G401.6 (cell line): Measurements from ENCODE around the gene ATP8A1.

Experiments used
- FAIRE-seq: peaks from 2 replicates; lab custom pipeline; 2012; peaks lifted over from hg19 to GRCh38; lab: Jason Lieb, UNC

Gene ATP8A1

DNA sequence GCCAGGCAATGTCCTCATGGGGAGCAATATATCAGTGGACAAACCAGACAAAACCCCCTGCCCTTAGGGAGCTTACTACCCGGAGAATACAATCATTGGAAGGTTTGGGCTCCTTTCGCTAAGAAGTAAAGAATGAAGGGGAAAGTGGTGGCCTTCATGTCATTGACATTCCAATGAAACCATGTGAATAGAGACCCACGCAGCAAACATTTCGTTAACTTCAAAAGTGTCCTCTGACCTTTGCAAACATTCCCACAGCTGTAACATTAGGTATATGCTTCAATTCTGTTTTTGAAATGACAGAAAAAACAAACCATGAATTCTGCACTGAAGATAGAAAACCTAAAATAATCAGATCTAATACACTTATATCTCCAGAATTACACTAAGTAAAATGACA is 7.0 kb downstream of the ATP8A1 start:
- FAIRE-seq = no peak

DNA sequence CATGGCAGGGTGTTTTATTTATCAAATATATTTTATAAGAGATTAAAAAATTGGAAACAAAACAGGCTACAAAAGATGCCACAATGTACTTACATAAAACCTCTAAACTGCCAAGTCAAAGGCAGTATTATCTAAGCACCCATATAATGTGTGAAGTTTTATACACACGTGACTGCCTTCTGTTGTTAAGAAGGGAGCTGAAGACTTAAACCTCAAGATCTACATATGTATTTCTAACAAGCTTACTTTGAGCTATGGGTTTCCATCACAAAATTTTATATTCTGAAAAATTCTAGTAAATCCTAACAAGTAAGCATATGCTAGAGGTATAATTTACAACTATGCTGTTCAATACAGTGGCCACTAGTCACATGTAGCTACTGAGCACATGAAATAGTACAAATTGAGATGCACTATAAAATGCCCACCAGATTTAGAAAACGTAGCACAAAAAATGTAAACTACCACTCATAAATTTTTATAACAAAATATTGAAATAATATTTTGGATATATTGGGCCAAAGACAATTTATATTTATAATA is 9.8 kb downstream of the ATP8A1 start:
- FAIRE-seq = no peak

DNA sequence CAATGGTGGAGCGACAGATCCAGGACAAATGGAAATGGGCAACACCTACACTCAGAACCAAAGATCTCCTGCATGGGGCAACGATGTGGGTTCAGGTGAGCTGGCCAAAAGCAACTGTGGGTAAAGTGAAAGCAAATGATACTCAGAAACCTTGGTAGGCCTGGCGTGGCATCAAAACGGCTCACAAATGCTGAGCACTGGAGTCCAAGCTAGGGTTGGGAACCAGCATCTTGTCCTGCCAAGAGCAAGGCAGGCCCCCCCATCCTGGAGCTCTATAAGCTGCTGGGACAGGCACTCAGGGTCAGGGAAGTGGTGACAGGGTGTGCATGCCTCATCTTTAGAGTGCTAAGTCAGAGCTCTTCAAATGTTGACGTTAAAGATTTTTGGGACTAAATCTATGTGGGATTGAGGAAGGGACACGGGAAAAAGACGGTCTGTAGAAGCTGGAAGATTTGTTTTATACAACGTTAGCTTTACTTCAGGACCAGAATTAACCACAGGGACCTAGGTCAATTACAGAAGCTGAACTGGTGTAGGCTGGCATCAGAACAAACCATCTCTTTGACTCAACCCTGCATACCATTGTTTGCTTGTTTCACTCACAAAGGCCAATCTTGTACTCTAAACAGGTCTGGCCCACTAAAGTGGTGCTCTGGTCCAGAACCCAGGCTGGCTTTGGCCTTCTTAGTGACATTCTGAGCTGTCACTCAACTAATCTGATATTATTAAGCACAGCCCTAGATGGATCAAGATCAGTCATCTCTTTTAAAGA is 10.7 kb downstream of the ATP8A1 start:
- no peak for FAIRE-seq

DNA sequence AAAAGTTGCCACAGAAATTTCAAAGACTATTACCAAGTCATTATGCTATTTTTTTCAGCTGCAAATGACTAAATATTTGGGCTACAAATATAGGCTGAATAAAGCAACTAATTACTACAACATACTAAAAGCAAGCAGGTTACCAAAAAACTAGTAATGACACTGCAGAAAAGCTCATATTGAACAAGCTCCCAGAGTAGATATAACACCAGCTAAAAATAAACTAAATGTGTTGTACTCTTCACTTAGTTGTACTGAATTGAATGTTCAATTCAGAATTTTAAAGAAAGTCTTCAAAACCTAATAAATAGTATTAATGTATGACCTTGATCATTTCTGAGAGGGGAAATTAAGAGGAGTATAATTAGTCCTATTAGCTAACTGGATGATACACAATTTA is 12.0 kb downstream of the ATP8A1 start:
- FAIRE-seq = no peak

DNA sequence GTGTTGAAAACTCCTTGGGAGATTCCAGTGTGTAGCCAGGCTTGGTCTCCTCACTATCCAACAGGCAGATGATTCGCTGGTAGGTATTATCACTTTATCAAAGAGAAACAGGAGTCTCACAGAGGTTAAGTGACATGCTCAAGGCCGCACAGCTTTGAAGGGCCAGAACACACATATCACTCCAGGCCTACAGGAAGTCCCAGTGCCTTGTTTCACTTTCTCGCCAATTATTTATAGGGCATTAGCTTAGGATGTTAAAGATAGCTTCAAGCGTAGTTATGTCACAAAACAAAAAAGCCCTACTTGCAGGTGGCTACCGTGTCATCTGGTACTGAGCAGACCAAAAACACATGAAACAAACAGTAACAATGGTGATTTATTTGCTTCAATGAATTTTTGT is 13.2 kb downstream of the ATP8A1 start:
- FAIRE-seq = no peak

DNA sequence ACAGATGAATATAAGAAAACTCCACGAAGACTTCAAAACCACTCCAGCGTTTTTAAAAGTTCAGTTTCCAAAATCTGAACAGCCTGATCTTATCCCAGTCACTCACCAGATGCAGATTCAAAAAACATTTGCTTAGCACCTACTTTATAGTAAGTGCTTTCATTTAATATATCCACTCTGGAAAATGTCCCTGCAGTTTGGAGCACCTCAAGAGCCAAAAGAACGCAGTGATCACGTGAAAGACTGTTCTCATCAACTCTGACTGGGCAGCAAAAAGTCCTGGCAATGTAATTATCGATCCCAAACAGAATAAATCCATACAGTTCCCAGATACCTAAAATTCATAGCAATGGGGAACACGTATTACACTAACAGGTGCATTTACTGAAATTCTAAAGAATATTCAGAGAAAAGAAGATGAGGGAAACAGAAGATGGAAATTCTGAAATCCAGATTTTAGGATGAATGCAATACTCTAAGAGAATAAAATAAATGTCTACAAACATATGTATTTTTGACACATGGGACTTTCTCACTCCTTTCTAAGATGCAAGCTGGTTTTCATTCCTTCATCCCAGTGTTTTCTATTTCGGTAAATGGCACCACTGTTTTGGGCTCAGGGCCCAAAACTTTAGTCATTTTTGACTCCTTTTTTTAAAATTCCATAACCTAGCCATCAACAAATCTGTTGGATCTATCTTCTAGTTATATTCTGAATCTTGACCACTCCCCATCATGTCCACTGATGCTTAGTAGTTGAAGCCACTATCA is 13.9 kb downstream of the ATP8A1 start:
- no peak for FAIRE-seq

DNA sequence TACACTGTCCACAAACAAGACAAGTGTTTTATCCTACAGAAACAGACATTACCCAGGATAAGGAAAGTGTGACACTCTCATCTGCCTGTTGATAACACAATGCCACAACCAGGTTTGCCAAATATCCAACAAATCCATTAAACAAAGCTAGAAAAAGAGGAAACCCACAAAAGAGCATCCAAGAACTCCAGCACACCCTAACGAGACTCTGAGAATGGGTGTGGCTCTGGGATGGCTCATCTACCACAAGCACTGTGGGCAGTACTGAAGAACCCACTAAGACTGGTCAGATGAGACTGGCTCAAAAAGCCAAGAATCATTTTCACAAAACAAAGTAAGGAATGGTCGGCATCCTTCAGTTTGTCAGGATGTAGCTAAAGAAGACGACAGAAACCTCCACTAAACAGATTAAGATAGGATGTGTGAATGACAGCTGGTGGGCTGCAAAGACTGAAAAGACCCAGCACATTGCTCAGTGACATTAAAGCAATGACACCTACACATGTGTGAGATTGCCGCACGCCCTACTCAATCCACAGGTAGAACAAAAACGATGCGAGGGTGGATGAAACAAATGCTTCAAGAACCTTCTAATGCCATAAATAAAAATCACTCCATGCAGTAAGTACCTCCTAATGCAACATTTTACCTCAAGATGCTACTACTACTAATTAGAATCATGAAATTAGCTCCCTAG is 14.7 kb downstream of the ATP8A1 start:
- no peak for FAIRE-seq

DNA sequence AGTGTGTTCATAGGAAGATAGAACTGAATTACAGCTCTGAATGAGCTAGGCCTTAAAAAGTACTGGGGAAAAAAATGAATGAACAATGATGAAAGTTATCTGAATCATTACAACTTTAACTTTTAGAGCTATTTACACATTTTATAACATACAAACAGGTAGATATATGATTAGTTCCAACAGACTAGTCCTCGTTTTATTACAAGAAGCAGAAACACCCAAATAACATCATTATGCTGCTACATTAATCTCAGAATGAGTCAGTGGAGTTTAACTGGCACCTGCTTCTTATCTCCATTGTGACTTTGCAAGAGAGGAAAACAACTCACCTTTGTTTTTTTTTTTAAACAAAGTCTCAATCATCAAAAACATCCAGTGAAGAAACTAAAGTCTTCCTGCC is 15.2 kb downstream of the ATP8A1 start:
- no peak for FAIRE-seq

DNA sequence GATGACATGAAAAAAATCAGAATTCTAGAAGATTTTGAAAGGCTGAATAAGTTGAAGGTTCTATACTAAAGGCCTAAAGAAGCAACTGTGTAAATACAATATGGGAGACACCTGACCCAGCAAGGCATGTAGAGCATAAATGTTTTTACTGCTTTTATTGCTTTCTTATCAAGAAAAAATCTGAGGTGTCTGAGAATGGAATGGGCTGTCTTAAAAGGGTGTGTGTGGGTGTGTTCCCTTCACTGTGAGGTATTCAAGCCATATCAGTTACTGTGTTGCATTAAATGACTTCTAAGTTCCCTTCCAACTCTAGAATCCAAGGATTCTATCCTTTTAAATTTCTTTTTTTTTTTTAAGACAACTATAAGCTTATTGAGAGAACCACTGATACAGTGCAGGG is 15.7 kb downstream of the ATP8A1 start:
- FAIRE-seq = no peak

DNA sequence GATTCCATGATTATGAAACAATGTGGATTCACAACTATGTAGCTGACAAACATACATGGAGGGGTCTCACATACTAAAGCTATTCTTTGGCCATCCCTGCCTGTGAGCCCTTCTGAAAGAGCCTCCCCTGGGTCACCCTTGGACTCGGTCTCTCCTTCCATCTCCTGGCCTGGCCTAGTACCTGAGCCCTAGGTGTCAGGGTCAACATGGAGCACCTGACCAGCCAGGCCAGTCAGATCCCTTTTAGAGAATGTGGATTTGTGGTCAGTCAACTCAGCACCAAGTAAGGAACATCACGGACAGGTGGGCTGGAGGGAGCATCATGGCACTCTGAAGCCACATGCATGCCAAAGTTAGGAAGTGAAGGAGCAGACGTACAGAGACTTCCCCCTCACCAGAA is 16.3 kb downstream of the ATP8A1 start:
- no peak for FAIRE-seq

DNA sequence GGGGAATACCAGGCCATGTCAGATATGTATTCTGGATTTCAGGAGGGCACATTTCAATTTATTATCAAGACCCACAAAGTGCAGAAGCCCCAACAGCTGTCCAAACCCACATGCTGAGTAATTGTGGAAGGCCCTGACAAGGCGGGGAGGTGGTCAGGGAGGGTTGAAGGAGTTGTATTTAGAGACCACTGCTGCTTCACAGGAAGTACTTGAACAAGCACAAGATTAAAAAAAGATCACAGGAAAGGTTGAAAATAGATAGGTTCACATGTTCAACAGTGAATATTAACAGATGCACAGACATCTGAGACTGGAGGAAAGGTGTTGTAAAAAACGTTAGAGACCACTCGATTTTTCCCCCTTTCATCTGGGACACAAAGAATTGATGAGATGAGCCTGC is 17.9 kb downstream of the ATP8A1 start:
- FAIRE-seq = no peak

DNA sequence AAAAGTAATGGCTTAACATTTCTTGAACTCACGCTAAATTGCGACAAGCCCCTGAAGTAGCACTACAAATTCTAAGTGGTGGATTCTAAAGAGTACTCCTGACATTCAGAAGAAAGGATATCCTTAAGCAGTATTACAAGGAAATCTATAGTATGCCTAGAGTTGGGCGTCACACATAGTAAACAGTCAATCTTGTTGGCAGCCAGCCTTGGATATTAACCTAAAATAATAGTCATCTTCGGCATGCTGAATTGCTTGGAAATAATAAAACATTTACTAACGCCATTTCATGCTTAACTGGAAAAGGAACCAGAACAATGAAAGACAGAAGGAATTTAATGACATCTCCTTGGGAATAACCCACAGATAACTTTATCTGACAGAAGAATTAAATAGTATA is 18.6 kb downstream of the ATP8A1 start:
- FAIRE-seq = no peak

DNA sequence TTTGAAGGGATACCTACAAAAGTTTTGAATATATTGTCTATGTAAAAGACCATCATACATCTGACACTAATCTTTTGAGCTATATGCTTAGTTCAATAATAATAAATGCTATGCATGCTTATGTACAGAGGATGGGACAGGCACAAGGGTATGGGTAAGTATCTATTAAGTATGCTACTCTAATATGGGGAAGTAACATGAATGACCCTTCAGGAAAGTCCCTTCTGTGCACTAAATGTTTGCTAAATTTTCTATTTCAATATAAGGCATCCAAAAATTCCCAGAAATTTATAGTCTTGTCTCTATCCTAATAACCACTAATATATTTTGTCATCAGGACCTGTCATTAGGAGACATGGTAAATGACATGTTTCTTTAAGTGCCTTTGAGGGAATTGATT is 19.0 kb downstream of the ATP8A1 start:
- FAIRE-seq = no peak

DNA sequence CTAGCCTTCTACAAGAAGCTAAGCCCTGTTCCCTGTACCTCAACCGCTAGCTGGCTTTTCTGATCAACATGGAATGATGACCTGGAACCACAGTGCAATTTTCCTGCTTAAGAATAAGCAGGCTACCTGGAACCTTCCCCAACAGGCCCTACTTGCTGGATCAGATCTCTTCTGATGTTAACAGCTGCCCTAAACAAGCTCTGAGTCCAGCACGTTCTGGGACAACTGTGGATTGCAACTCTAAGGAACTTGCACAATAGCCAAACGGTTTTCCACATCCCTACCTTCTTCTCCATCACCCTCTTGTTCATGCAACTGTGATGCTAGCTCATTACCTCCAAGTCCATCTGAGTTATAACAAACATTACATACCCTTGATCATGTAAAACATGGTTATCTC is 19.8 kb downstream of the ATP8A1 start:
- FAIRE-seq = no peak

DNA sequence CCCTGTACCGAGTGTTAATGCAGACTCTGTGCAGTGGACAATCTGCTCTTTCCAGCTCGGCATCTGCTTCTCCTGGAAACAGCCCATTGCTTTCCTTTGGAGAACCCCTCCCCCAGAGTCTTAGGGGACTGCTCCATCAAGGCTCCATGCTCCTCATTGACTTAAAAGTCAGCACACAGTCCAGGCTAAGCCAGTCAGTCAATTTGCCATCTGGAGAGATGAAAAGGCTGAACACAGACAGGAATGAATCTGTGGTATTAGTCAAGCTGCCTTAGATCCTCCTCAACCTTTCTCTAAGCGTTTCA is 20.3 kb downstream of the ATP8A1 start:
- FAIRE-seq = no peak

DNA sequence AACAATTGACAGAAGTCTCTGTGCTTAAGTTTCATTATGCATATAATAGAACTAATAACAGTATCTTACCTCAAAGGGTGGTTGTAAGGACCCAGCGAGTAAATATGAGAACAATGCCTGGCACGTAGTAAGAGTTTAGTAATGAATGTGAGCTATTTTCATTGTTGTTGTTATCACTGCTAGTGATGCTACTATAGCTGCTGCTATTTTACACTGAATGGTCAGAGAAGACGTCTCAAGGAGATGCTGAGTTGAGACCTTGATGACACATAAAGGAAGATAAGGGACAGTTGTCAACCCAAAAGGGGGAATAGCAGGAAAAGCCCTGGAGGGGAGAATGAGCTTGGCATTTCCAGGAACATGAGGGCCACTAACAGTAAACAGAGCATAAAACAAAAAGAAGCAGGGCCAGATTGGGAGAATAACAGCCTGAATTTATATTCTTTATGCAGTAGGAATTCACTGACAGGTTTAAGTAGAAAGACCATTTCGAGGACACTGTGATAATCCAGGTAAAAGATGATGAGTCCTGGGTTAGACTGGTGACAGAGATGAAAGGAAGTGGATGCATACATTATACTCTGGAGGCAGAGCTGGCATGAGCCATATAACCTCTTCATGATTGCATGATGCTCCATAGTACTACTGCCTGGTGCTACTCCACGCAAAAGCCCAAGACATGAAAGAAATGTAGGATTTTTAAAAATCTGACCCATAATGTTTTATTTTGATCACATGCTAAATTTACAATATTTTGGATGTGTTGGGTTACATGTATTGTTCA is 23.1 kb downstream of the ATP8A1 start:
- no peak for FAIRE-seq

DNA sequence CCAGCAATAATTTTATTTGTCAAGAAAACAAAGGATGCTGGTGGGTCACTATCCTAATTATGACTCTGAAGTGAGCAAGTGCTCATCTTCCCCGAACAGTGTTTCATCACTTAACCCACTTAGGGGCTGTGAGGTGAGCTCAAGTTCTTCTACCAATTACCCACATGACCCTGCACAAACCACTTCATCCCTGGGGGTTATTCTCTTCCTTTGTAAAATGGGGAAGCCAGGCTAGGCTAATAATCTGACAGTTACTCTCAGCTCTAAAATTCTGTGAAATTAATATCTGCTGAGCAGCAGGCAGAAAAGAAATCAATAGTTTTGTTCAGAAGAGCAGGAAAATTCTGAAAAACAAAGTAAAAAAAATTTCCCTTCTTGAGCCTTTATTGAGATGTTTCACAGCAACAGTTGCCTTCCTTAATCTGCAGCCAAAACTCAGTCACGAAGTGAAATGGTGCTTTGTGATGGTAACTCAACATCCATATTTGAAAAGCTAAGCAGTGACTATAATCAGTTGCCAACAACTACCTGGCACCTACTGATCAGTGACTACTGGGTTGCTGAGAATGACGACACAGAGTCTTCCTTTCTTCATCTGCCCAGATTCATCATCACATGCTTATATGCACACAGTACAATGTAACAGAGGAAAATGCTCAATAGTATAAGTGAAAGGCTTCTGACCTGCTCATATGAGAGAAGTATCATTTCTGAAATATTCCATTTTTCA is 24.1 kb downstream of the ATP8A1 start:
- FAIRE-seq = no peak

DNA sequence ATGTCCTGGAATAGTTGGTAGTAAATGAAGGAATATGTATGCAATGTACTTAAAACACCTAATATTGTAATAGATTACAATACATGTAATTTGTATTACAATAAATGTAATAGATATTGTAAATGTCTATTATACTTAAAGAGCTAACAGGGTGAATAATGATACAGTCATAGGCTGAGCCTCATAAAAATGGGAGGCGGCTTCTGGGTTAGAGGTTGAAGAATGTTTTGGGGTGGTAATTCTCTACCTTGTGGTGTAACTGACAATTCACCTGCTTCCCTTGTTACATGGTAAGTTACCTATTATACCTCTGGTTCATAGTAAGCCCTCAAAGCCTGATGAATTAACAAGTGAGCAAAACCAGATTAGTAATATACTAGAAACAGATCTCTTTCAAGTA is 26.0 kb downstream of the ATP8A1 start:
- FAIRE-seq = no peak

DNA sequence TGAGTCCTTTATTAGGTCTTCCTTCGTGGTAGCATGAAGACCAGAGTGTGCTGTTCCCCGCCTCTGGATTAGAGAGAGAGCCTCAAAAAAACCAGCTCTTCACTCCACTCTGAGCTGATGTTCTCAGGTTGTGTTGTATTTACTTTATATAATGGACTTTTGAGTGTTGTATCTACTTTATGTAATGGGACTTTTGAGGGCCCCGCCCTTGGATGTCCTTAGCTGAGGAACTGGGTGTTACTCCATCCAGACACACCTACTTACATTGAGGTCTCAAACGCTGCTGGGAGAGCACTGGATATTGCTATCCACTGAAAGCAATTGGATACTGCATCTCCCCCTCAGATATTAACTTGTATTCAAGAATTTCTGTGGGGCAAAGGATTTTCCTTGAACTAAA is 28.2 kb downstream of the ATP8A1 start:
- no peak for FAIRE-seq

DNA sequence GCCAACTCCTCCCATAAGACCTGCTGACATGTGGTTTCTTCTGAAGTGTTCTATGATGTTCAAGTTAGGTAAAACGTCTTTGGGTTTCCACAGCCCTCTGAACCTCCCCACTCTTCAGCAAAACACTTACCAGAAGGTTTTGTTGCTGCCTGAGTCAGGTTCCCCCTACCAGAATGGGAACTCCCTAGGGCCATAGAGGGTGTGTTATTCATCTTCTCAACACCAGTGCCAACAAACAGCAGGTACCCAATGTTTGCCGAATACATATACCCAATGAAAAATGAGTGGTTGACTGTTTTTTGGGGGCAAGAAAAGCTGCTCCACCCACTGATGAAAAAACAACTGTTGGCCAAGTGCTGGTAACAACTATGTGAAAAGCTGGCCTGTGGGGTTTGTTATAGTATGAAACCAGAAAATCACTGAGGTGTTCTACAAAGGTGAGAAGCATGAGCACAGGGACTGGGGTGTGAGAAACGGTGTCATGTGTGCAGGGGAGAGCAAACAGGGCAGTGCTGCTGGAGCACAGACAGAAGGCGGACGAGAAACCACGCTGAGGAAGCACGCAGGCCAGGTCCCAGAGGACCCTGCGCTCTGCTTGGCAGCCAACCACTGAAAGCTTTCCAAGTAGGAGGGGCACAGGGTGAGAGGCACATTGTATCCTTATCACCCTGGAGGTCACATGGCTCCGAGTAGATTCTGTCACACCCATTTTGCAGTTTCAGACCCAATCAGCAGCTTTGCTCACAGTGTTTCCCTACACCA is 28.8 kb downstream of the ATP8A1 start:
- no peak for FAIRE-seq

DNA sequence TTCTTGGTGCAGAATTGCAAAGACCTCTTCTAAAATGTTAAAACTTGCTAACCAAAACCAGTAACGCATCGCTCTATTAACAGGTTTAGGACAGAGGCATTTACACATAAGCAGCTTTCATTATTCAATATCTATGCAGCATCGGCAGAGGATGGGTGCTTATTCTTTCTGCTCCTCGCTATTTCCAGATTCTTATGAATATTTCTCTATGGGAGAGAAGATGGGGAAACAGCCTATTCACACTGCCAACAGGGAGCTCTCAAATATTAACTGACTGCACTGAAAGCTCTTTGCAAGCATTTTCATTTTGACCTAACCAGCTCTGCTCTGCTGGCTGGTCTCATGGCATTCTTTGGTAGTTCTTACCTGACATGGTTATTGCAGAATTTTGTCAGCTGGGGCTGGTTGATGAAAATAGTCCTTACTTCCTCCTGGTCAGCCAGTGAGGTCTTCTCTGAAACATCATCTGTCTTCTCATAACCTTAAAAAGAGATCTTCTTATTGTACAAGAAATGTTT is 30.2 kb downstream of the ATP8A1 start:
- FAIRE-seq = no peak
